ENCODE measurements around the gene ITIH1.

ITIH1 gene

DNA sequence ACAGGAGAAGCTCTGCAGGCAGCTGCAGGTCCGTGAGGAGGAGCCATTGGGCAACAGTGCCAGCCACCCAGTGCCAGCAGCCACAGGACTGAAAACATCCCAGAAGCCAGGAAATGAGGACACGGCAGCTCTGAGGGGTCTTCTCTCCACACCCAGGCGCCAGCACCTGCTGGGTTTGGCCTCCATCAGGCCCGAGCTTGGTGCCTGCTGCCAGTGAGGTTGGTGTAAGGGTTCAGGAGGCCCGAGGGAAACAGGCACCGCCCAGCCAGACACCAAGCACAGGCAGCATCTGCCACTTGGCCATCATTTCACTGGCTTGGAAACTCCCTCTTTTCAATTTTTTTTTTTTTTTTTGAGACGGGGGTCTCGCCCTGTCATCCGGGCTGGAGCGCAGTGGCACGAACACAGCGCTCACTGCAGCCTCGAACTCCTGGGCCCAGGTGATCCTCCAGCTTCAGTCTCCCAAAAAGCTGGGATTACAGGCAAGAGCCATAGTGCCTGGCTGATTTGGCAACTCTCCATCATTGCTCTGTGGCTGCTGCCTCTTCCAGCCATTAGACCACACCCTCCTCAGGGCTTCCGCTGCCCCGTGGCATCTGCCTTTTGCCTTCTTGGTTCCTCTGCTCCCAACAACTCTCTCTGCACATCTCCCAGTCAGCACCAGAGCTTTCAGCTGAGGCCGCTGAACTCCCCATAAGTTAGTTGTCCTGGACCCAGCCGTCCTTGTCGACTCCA is 15.7 kb downstream of the ITIH1 start:
- Histone ChIP-seq H3K27me3 (ENCODE audit: insufficient read depth, low read length) (no peaks in the 10 kb centered on the region), H3K4me2 (ENCODE audit: low read length) (no peak overlapping the region), H2BK5ac (ENCODE audit: low read depth, low read length, poor library complexity) (no peak overlapping the region), H4K8ac (ENCODE audit: low read depth, low read length) (no peak overlapping the region), H3K4ac (ENCODE audit: low read depth, low read length) (no peak overlapping the region), H2AK5ac (ENCODE audit: low read length) (no peak overlapping the region), H3K23ac (ENCODE audit: low read length) (no peak overlapping the region), H2BK120ac (ENCODE audit: insufficient read depth, low read length, poor library complexity) (no peak overlapping the region), H3K14ac (ENCODE audit: low read length) (no peak overlapping the region), H4K91ac (ENCODE audit: low read depth, low read length) (no peak overlapping the region), H3K4me3 (ENCODE audit: low read depth, low read length) (no peak overlapping the region), H3K9me3 (ENCODE audit: insufficient read depth, low read depth, low read length) (no peaks in the 10 kb centered on the region), H4K12ac (ENCODE audit: low read depth, low read length) (no peak overlapping the region), H3K4me1 (ENCODE audit: control insufficient read depth in 1 of 2, insufficient read depth in 2 of 2, low read length in 2 of 2) (no peaks in the 10 kb centered on the region), H3K36me3 (ENCODE audit: control insufficient read depth in 1 of 2, insufficient read depth in 2 of 2, low read length in 2 of 2) (no peaks in the 10 kb centered on the region), H3K9ac (ENCODE audit: low read length) (no peak overlapping the region), H3K27ac (ENCODE audit: low read depth, low read length) (no peak overlapping the region), H3K18ac (ENCODE audit: low read length) (no peak overlapping the region), H3K79me2 (ENCODE audit: control insufficient read depth, insufficient read depth, low read length, poor library complexity) (no peaks in the 10 kb centered on the region), H2BK12ac (ENCODE audit: low read length) (no peak overlapping the region), H2AFZ (ENCODE audit: insufficient read depth, low read length, poor library complexity) (no peak overlapping the region), H3K79me1 (ENCODE audit: low read length) (no peaks in the 10 kb centered on the region)
- no CpG with 5 or more reads among the region's 18 CpGs for WGBS (ENCODE audit: extremely low coverage, insufficient coverage, insufficient read length)
- DNase-seq, result no peak

DNA sequence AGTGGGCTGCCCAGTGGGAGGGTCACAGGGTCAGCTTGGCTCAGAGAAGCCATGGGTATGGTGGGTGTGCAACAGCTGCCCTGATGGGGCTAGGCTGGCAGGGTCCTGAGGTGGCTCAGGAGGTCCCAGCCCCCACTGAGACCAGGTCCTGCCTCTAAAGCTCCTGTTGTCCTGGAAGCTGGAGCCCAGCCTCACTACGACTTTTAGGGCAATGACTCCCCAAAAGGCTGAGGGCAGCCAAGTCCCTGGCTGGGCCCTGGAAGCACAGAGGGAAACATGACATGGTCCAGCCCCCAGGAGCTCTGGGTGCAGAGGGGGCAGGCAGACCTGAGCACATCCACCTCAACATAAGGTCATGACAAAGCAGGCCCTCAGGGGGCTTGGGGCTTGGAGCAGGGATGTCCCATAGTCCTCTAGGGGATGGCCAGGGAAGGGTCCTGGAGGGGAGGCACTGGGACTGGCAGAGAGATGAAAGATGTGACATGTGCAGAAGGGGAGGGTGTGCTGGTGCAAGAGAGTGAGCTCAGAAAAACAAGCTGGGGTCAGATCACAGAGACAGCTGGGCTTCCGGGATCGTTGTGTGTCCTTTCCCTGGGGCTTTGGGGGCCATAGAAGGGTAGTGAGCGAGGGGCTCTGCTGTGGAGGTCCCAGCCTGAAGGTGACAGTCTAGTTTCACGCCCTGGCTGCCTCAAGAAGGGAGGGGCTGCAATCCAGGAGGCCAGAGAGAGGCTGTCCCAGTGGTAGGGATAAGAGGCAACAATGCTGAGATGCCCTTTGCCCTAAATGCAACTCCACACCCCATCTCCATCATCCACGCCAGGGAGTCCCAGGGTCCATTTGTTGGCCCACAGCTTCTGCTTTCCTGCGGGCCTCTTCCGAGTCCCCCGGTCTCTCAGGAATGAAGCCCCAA is 16.6 kb downstream of the ITIH1 start:
- H3K4ac ChIP-seq (ENCODE audit: low read depth, low read length), result no peak overlapping the region
- H3K9me3 ChIP-seq (ENCODE audit: insufficient read depth, low read depth, low read length), result no peaks in the 10 kb centered on the region
- H3K23ac ChIP-seq (ENCODE audit: low read length), result no peak overlapping the region
- no peak overlapping the region for H3K18ac ChIP-seq (ENCODE audit: low read length)
- DNase-seq, result no peak
- no peak overlapping the region for H3K27ac ChIP-seq (ENCODE audit: low read depth, low read length)
- WGBS (ENCODE audit: extremely low coverage, insufficient coverage, insufficient read length), result no CpG with 5 or more reads among the region's 9 CpGs
- no peak overlapping the region for H2BK12ac ChIP-seq (ENCODE audit: low read length)
- H3K79me1 ChIP-seq (ENCODE audit: low read length), result no peaks in the 10 kb centered on the region
- no peaks in the 10 kb centered on the region for H3K36me3 ChIP-seq (ENCODE audit: control insufficient read depth in 1 of 2, insufficient read depth in 2 of 2, low read length in 2 of 2)
- H3K4me2 ChIP-seq (ENCODE audit: low read length), result no peak overlapping the region
- H2AK5ac ChIP-seq (ENCODE audit: low read length), result no peak overlapping the region
- H3K4me1 ChIP-seq (ENCODE audit: control insufficient read depth in 1 of 2, insufficient read depth in 2 of 2, low read length in 2 of 2), result peaks cover 0 to 3% of the 10 kb centered on the region in 2 experiments
- no peak overlapping the region for H4K8ac ChIP-seq (ENCODE audit: low read depth, low read length)
- H2BK120ac ChIP-seq (ENCODE audit: insufficient read depth, low read length, poor library complexity), result no peak overlapping the region
- no peak overlapping the region for H2BK5ac ChIP-seq (ENCODE audit: low read depth, low read length, poor library complexity)
- H4K91ac ChIP-seq (ENCODE audit: low read depth, low read length), result no peak overlapping the region
- no peaks in the 10 kb centered on the region for H3K79me2 ChIP-seq (ENCODE audit: control insufficient read depth, insufficient read depth, low read length, poor library complexity)
- no peaks in the 10 kb centered on the region for H3K27me3 ChIP-seq (ENCODE audit: insufficient read depth, low read length)
- H3K9ac ChIP-seq (ENCODE audit: low read length), result no peak overlapping the region
- no peak overlapping the region for H2AFZ ChIP-seq (ENCODE audit: insufficient read depth, low read length, poor library complexity)
- no peak overlapping the region for H3K14ac ChIP-seq (ENCODE audit: low read length)
- no peak overlapping the region for H3K4me3 ChIP-seq (ENCODE audit: low read depth, low read length)
- no peak overlapping the region for H4K12ac ChIP-seq (ENCODE audit: low read depth, low read length)

DNA sequence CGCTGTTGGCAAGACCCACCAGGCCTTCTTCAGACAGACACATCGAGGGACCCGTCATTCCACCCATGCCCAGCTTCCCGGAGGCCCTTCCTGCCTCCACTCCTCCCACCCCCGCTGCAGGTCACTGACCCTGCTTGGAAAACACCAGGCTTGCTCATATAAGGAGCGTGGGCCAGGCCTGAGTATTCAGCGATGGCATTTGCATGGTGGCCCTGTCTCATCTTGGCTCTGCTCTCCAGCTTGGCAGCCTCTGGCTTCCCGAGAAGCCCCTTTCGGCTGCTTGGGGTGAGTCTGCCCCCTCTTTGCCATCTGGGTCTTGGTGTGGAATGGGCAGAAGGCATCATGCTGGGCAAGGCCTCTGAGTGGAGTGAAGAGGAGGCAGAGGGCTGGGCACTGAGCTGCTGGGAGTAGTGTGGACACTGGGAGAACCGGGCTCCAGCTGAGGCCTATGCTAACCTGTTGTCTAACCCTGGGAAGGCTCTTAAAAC is 17.3 kb downstream of the ITIH1 start, which contains the start of gene ITIH3:
Gene ITIH3, plus strand, starts transcription at position 185 of the 488 bp plus-strand sequence. Its CDS starts 8 bp downstream, at position 193.
- no peak for DNase-seq
- Histone ChIP-seq H3K4ac (ENCODE audit: low read depth, low read length) (no peak within 1 kb of the TSS), H3K27me3 (ENCODE audit: insufficient read depth, low read length) (no peaks in the 10 kb centered on the region), H2BK5ac (ENCODE audit: low read depth, low read length, poor library complexity) (no peak within 1 kb of the TSS), H3K79me1 (ENCODE audit: low read length) (no peaks in the 10 kb centered on the region), H3K4me1 (ENCODE audit: control insufficient read depth in 1 of 2, insufficient read depth in 2 of 2, low read length in 2 of 2) (peaks cover 0 to 3% of the 10 kb centered on the region in 2 experiments), H3K4me3 (ENCODE audit: low read depth, low read length) (no peak within 1 kb of the TSS), H3K4me2 (ENCODE audit: low read length) (no peak within 1 kb of the TSS), H3K23ac (ENCODE audit: low read length) (no peak within 1 kb of the TSS), H4K91ac (ENCODE audit: low read depth, low read length) (no peak within 1 kb of the TSS), H4K12ac (ENCODE audit: low read depth, low read length) (no peak within 1 kb of the TSS), H3K27ac (ENCODE audit: low read depth, low read length) (no peak within 1 kb of the TSS), H3K18ac (ENCODE audit: low read length) (no peak within 1 kb of the TSS), H3K36me3 (ENCODE audit: control insufficient read depth in 1 of 2, insufficient read depth in 2 of 2, low read length in 2 of 2) (no peaks in the 10 kb centered on the region), H2AK5ac (ENCODE audit: low read length) (no peak within 1 kb of the TSS), H3K14ac (ENCODE audit: low read length) (no peak within 1 kb of the TSS), H2BK12ac (ENCODE audit: low read length) (no peak within 1 kb of the TSS), H3K9me3 (ENCODE audit: insufficient read depth, low read depth, low read length) (no peaks in the 10 kb centered on the region), H3K9ac (ENCODE audit: low read length) (no peak within 1 kb of the TSS), H3K79me2 (ENCODE audit: control insufficient read depth, insufficient read depth, low read length, poor library complexity) (no peaks in the 10 kb centered on the region), H4K8ac (ENCODE audit: low read depth, low read length) (no peak within 1 kb of the TSS), H2AFZ (ENCODE audit: insufficient read depth, low read length, poor library complexity) (no peak within 1 kb of the TSS), H2BK120ac (ENCODE audit: insufficient read depth, low read length, poor library complexity) (no peak within 1 kb of the TSS)
- WGBS (ENCODE audit: extremely low coverage, insufficient coverage, insufficient read length), result no CpG with 5 or more reads among the region's 10 CpGs

DNA sequence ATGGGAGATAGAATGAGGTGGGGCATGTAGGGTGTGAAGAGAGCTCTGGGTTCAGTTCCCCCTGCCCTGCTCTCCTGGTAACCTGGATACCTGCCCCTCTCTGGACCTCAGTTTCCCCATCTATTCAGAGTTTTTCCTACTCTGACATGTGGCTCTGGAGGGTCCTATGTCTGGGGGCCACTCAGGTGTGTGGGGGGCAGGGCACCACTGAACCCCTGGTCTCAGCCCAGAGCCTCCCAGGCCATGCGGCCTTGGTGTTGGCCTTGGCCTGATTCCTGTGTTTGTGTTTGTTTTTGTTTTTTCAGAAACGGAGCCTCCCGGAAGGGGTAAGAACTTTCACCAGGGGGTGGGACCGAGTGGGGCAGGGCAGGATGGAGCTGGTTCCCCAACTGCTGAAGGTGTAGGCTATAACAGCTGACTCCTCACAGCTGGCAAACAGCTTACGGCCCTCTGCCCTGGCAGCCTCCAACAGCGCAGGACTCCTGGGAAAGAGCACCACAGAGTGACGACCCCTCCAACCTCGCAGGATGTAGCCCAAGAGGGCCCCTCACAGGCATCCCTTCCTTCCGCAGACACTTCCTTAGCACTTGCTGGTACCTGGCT is 18.0 kb downstream of the ITIH1 start:
- no peak overlapping the region for H3K4me3 ChIP-seq (ENCODE audit: low read depth, low read length)
- no CpG with 5 or more reads among the region's 9 CpGs for WGBS (ENCODE audit: extremely low coverage, insufficient coverage, insufficient read length)

More for the DNA sequence above, 18.0 kb downstream of the ITIH1 start:
- no peaks in the 10 kb centered on the region for H3K36me3 ChIP-seq (ENCODE audit: control insufficient read depth in 1 of 2, insufficient read depth in 2 of 2, low read length in 2 of 2)
- H3K18ac ChIP-seq (ENCODE audit: low read length), result no peak overlapping the region
- H3K79me2 ChIP-seq (ENCODE audit: control insufficient read depth, insufficient read depth, low read length, poor library complexity), result no peaks in the 10 kb centered on the region
- no peak overlapping the region for H3K9ac ChIP-seq (ENCODE audit: low read length)
- peaks cover 0 to 3% of the 10 kb centered on the region in 2 experiments for H3K4me1 ChIP-seq (ENCODE audit: control insufficient read depth in 1 of 2, insufficient read depth in 2 of 2, low read length in 2 of 2)
- H4K91ac ChIP-seq (ENCODE audit: low read depth, low read length), result no peak overlapping the region
- H3K14ac ChIP-seq (ENCODE audit: low read length), result no peak overlapping the region
- no peak overlapping the region for H3K4ac ChIP-seq (ENCODE audit: low read depth, low read length)
- no peaks in the 10 kb centered on the region for H3K79me1 ChIP-seq (ENCODE audit: low read length)
- H4K8ac ChIP-seq (ENCODE audit: low read depth, low read length), result no peak overlapping the region
- H4K12ac ChIP-seq (ENCODE audit: low read depth, low read length), result no peak overlapping the region
- H3K9me3 ChIP-seq (ENCODE audit: insufficient read depth, low read depth, low read length), result no peaks in the 10 kb centered on the region
- no peaks in the 10 kb centered on the region for H3K27me3 ChIP-seq (ENCODE audit: insufficient read depth, low read length)
- H3K23ac ChIP-seq (ENCODE audit: low read length), result no peak overlapping the region
- no peak for DNase-seq
- no peak overlapping the region for H2AFZ ChIP-seq (ENCODE audit: insufficient read depth, low read length, poor library complexity)
- H2AK5ac ChIP-seq (ENCODE audit: low read length), result no peak overlapping the region
- no peak overlapping the region for H3K4me2 ChIP-seq (ENCODE audit: low read length)
- no peak overlapping the region for H2BK12ac ChIP-seq (ENCODE audit: low read length)
- no peak overlapping the region for H2BK5ac ChIP-seq (ENCODE audit: low read depth, low read length, poor library complexity)
- no peak overlapping the region for H3K27ac ChIP-seq (ENCODE audit: low read depth, low read length)
- no peak overlapping the region for H2BK120ac ChIP-seq (ENCODE audit: insufficient read depth, low read length, poor library complexity)
